Measurements from ENCODE around the gene PRKAR1B.
"Not testable (repeated sequence)": the region's sequence is repeated elsewhere in the genome, so short reads cannot be mapped to it uniquely, and the experiment has no call there.

The PRKAR1B gene

DNA sequence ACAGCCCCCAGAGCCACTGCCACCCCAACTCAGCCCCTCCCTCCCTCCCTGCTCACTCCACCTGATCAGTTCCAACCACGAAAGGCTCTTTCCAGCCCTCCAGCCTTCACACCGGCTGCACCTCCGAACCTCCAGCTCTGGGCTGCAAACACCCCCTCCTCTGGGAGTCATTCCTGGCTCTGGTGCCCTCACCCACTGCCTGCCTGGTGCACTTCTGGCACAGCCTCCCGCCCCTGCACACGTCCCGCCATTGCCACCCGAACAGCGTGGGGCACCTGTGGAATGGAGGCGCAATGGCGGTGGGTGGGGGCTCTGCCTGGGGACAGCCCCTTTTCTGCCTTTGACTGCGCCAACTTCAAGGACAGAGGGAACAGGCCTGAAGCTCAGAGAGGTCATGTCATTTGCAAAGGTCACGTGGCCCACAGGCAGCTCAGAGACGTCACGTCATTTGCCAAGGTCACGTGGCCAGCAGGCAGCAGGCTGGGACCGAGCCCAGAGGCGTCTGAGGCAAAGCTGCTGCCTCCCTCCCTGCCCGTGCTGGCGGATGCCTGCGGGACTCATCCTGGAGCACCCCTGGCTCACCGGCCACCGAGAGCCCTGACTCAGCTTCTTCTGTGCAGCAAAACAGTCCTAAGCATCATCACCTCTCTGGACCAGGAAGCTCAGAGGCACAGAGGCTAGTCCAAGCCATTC, 76.6 kb downstream of the PRKAR1B start:
- DNase-seq (ENCODE audit: low spot score): no peak
- no peak for FAIRE-seq

DNA sequence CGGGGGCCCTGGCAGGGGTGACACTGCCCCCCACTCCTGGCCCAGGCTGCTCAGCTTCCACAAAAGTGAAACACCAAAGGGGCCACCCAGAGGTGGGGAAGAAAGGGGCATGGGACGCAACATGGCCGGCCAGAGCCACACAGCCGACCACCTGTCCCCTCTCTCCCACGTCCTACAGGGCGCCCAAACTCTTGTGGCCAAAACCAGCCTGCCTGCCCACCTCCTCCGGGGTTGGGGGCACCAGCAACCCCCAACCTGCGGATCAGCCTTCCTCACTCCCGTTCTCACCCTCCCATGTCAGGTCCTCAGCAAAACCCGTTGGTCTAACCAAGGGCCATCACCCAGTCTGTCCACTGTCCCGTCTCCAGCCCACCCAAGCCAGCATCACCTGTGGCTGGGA, 80.1 kb downstream of the PRKAR1B start:
- FAIRE-seq: no peak

DNA sequence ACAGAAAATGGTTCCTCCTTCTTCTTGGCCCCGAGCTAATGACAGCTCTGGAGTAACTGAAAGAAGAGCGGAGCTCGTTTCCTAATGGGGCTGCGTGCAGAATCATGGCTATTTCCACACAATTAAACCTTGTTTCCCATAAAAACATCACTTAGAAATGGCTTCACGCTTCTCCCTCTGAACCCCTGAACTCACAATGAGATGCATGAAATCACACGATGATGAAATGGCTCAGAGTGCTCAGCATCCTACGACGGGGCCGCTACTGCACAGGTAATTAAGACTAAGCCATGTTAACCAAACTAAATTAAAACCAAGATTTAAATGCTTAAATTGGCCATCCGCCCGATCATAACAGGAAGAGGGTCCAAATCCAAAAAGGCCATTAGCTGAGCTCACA, 80.6 kb downstream of the PRKAR1B start:
- DNase-seq (ENCODE audit: low spot score): no peak
- FAIRE-seq: no peak

More for the DNA sequence above, 80.1 kb downstream of the PRKAR1B start:
- DNase-seq (ENCODE audit: low spot score): no peak

DNA sequence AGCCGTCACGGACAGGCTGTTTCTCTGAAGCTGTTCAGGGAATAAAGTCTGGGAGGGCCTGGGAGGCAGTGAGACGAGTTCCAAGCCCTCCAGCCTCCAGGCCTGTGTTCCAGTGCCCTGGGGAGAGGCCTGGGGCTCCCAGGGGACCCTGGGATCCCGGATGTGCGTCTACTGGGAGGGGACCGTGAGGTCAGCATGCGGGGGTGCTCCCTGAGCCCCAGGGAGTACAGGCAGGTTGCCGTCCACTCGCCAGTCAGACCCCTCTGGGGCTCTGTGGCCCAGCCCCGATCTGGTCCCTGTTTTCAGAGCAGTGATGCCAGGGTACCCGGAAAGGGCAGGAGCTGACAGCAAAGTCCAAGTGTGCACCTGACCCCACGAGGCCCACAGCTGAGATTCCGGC, 81.5 kb downstream of the PRKAR1B start:
- FAIRE-seq: no peak
- DNase-seq (ENCODE audit: low spot score): no peak

DNA sequence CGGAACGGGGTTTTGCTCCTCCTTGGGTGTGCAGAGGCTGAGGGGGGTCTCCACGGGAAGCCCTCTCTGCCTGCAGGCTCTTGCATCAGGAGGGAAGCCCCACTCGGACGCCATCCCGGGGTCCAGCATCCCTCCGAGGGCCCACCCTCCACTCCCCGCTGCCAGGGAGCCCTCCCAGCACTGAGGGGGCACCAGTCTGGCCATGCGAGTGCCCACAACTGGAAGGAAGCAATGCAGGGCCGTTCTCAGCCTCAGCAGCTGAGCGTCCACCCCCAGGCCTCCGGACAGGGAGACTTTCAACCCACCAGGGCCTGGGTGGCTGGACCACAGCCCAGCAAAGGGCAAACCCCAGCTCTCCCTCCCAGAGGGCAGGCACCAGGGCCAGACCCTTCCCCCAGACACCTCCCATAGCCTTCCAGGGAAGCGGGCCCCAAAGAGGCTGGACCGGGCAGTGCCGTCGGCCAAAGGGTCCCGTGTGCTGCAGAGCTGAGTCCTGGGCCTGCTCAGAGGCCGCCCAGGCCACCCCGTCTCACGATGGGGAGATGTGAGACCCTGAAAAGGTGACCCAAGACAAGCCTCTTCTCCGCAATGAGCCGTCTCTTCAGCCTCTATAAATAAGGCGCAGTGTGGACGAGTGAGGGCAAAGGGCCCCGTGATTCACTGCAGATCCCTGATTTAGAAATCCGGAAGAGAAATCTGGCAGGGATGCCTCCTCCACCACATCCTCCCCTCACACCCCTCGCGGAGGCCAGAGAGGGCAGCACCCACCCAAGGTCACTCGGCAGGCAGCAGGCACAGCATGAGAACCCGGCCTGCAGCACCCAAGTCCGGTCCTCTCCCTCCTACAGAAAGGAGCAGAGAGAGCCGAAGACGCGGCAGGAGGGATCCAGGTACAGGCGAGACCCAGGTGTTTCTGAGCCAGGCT, 82.4 kb downstream of the PRKAR1B start:
- DNase-seq (ENCODE audit: low spot score) (no peak), FAIRE-seq (no peak)

DNA sequence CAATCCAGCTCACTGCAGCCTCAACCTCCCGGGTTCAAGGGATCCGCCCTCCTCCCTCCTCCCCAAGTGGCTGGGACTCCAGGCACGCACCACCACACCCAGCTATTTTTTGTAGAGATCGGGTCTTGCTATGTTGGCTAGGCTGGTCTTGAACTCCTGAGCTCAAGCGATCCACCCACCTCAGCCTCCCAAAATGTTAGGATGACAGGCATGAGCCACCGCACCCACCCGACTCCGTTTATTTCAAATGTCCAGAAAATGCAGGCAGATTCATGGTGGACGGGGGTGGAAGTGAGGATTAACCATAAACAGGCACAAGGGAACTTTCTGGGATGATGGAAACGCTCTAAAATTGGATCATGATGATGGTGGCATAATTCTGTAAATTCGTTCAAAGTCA, 85.1 kb downstream of the PRKAR1B start:
- DNase-seq (ENCODE audit: low spot score) (no peak), FAIRE-seq (no peak)

DNA sequence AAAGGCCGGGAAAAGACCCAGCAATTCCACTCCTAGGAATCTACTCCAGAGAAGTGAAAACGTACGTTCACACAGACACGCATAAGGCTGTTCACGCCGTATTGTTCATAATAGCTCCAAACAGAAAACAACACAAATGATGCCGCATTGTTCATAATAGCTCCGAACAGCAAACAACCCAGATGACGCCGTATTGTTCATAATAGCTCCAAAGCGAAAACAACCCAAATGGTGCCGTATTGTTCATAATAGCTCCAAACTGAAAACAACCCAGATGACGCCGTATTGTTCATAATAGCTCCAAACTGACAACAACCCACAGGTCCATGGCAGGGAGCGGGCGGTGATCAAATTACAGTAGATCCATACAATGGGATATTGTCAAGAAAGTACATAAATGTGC, 85.8 kb downstream of the PRKAR1B start:
- no peak for FAIRE-seq
- DNase-seq (ENCODE audit: low spot score): no peak

DNA sequence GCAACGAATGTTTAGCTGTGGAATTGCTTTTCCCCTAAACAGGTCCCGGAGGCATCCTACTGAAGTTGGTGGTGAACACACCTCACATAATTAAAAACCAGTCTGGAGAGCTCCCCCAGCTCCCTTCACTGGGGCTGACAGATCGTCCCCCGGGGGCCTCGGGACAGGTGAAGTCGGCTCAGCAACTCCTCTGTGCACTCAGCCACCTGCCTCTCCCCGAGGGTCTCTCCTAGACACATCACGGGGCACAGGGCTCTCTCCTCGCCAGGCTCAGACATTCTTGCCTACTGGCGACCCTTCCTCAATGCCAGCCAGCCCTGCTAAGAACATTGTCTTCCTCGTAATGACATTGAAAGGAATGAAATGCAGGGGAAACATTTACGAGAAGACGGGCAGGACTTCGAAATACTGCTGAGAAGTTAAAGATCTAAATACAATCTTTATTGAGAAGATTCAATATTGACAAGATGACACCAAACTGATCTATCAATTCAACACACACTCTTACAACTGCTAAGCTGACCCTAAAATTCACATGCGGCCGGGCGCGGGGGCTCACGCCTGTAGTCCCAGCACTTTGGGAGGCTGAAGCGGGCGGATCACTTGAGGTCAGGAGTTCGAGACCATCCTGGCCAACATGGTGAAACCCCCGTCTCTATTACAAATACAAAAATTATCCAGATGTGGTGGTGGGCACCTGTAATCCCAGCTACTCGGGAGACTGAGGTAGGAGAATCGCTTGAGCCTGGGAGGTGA, 88.6 kb downstream of the PRKAR1B start:
- FAIRE-seq: no peak

DNA sequence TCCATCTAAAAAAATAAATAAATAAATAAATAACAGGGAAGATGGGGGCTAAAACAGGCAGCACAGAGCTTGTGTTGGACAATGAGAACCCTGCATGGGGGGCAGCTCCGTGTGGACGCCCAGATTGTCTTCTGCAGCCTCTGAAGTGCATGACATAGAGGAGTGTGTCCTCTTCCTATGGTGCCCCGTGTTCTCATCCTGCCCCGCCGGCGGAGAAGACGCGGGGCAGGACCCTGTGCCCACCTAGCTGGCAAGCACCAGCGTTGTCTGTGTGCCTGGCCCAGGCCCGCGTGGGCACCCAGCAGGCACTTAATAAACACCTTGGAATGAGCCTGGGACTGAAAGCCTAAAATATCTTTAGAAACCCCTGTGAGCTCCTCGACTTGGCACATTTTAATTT, 89.3 kb downstream of the PRKAR1B start:
- DNase-seq (ENCODE audit: low spot score) (no peak), FAIRE-seq (no peak)

More for the DNA sequence above, 88.6 kb downstream of the PRKAR1B start:
- DNase-seq (ENCODE audit: low spot score): no peak

DNA sequence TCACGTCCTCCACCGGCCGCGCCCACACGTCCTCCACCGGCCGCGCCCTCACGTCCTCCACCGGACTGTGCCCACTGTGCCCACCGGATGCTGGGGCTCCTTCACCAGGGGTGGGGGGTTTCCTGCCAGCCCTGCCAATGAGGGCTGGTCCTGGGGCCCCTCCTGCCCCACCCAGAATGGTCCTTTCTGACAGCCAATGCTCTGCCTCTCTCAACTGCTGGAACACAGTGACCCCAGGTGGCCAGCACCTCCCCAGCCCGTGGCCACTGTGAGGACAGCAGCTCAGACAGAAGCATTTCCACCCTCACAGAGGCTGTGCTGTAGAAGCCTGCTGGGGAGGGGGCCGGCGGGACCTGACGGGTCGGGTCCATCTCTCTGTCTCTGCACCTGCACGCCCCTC, 90.7 kb downstream of the PRKAR1B start:
- DNase-seq (ENCODE audit: low spot score): no peak
- no peak for FAIRE-seq

DNA sequence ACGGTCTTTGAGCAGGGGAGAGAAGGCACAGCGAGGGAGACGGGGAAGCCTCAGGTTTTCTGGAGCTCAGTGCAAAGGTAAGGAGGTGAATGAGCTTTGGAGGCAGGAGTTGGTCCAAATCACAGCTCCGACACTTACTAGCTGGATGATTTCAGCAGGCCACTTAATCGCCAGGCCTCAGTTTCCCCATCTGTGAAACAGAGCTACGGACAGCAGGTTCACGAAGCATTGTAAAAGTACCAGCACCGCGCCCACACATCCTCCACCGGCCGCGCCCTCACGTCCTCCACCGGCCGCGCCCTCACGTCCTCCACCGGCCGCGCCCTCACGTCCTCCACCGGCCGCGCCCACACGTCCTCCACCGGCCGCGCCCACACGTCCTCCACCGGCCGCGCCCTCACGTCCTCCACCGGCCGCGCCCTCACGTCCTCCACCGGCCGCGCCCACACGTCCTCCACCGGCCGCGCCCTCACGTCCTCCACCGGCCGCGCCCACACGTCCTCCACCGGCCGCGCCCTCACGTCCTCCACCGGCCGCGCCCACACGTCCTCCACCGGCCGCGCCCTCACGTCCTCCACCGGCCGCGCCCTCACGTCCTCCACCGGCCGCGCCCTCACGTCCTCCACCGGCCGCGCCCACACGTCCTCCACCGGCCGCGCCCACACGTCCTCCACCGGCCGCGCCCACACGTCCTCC, 91.2 kb downstream of the PRKAR1B start:
- FAIRE-seq; DNase-seq (ENCODE audit: low spot score): not testable (repeated sequence)

DNA sequence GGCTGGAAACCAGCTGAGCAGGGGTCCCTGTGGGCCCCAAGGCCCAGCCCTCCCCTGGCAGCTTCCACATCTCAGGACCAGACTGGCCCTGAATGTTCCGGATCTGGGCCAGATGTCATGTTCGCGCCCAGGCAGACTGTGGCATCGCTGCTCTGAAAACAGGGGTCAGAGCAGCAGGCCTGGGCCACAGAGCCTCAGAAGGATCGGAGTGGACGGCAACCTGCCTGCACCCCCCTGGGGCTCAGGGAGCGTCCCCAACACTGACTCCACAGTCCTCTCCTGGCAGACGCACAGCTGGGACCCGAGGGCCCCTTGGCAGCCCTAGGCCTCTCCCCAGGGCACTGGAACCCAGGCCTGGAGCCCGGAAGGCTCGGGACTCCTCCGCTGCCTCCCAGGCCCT, 91.9 kb downstream of the PRKAR1B start:
- FAIRE-seq (no peak), DNase-seq (ENCODE audit: low spot score) (no peak)

DNA sequence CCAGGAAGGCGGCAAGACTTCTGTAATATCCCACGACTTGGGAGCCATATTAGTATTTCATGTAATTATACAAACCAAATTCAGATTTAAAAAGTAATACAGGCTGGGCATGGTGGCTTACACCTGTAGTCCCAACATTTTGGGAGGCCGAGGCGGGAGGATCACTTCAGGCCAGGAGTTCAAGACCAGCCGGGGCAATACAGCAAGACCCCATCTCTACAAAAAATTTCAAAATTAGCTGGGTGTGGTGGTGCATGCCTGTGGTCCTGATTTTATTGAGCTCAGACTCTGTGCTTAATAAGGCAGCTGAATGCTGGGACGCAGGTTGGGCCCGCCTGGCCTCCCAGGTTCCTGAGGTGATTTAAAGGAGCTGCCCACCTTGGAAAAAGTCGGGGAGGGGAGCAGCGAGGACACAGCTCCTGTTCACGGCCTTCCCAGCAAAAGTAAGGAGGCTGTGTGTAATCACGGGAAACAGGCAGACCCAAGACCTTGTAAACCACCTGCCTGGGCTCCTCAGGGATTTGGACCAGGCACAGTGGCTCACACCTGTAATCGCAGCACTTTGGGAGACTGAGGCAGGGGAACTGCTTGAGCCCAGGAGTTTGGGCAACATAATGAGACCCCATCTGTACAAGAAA, 93.6 kb downstream of the PRKAR1B start:
- no peak for DNase-seq (ENCODE audit: low spot score)
- FAIRE-seq: no peak

DNA sequence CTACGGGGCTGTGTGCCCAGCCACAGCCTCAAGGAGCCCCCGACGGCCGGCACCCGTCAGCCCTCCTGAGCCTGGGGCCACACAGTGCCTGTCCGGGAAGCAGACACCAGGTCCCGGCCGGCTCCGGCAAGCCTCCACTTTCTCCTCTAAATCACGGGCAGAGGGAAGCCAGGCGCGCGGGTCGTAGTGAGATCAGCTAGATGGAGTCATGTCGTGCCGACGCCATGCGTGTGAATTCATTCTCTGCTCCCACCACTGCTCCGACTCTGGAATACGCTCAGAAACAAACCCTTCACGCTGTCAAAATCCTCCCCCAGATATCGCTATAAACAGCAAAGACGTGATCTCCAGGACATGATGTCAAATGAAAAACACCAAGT, 94.3 kb downstream of the PRKAR1B start:
- DNase-seq (ENCODE audit: low spot score) (no peak), FAIRE-seq (no peak)

DNA sequence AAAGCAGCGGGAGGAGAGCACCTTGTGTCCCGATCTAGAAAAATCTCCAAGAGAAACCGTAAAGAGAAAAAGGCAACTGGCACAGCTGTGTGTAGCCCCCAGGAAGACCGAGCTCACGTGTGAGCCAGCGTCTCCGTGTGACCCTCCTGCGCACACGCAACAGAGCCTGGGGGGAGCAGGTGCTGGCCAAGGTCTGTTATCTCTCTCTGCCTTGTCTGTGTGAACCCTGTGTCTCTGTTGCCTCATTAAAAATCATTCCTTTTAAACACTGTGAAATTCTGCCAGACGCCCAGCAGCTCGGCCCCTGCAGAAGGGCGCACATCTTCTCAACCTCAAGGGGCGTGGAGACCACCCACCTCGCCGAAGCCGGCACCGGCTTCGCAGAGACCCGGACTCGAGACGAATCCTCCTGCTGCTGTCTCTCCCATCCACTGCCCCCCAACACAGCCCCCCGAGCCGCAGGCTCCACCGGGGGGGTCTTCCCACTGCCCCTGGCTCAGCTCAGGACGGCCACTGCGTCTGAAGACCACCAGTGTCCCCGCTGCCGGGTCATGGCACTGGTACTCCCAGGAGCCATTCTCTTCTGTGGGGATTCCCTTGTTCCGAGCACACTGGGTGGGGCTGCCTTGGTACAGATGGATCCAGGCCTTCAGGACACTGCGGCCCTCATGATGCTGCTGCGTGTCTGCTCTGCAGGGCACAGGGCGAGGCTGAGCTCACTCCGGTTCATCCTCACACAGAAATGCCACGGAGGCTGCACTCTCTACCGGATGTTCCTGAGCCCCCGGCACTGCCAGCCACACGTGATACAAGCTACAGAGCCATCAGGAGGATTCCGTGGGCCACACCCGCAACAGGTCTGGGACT, 94.9 kb downstream of the PRKAR1B start:
- FAIRE-seq: no peak
- no peak for DNase-seq (ENCODE audit: low spot score)

DNA sequence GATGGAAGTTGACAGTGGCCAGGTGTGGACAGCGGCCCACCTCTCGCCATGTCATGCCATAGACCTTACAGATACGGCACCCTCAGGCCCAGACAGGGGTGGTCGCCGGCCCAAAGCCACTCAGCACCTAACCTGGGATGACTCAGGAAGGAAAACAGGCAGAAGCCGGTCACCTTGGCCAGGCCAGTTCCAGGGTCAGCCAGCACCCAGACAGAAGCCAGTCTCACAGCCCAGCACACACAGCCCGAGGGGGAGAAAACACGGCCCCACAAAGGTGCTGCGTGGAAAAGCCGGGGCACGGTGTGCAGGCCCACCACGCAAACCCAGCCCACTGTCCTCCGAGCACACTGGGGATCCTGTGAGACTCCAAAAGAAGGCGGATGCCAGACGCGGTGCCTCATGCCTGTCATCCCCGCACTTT, 95.8 kb downstream of the PRKAR1B start:
- FAIRE-seq (no peak), DNase-seq (ENCODE audit: low spot score) (no peak)

DNA sequence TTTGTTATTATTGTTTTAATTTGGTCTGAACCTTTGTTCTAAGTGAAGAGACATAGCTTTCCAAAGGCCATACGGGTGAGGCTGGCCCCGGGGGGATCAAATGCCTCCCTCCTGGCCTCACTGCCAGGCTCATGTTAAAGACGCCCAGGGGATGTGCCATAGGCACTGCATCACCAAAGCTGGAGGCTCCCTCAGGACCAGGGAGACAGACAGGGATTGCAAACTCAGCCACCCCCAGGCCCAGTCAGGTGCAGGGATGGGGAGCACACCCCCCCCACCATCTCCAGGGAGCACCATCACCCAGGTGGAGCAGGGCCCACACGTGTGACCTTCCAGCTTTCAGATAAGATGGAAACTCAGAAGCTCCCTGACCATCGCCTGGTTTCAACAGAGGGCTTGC, 96.5 kb downstream of the PRKAR1B start:
- FAIRE-seq (no peak), DNase-seq (ENCODE audit: low spot score) (no peak)

DNA sequence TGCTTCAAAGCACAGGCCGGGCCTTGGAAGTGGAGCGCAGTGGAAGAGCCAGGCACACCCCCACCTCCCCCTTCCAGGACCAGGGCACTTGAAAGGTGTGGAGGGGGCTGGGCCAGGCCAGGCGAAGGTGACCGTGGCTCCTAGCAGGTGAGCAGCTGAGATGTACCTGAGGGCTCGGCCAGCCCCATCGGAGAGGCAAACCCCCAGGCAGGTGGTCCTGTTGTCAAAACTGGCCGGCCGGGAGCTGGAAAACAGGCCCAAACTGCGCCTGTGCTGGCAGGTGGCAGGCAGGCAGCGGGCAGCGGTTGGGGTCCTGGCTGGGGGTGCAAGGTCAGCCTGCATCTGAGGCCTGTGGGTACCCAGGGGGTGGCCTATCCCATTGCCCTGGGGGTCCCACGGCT, 97.0 kb downstream of the PRKAR1B start:
- DNase-seq (ENCODE audit: low spot score): no peak
- no peak for FAIRE-seq

DNA sequence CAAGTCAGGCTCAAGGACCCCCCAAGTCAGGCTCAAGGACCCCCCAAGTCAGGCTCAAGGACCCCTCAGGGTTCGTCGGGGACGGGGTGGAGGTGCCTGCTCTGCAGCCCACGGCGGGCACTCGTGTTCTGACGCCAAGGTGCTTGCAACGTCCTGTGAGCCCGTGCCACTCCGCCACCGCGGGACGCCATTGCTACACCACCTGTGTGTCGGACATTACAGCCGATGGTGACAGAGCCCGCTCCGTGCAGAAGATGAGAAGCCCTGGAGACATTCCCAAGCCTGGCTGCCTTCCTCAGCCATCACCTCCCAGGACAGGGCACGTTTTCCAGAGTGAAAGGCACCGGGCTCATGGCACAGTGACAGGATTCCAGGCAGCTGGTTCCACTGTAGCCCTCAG, 98.3 kb downstream of the PRKAR1B start:
- FAIRE-seq (no peak), DNase-seq (ENCODE audit: low spot score) (no peak)

DNA sequence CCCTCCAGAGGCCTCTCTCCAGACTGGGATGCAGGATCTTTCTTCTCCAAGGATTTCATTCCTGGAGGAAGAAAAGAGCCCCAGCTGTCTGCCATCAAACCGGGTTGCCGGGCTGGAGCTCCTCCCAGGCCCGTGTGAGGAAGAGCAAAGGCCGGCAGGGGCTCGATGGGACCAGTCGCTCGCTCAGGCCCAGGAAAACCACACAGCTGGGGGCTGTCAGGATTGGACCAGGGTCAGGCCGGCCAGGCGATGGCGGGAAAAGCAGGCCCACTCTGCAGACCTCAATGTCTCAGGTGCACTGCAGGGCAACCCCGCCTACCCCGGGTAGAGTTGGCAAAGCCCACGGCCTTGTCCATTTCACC, 98.7 kb downstream of the PRKAR1B start:
- no peak for FAIRE-seq
- no peak for DNase-seq (ENCODE audit: low spot score)

Measured in RCC 7860 (cell line).